Ovary (tissue), 9 donors: ENCODE results near the gene MAPK8IP1. TPM values are rescaled to one million over a fixed set of nuclear protein-coding genes. Genes with fewer than 3 reads are reported as not detected.

ENCODE experiments used
- DNase-seq, 5 donors: peaks; one replicate each; pipeline ENCODE4 v3.0.0-alpha.2; 2019 to 2020
- H3K27ac ChIP-seq, 2 donors: fragments of 200-600 bp; one replicate each; pipeline versions ENCODE4 v1.5.1 to v1.8.0; 2019 to 2022
- H3K27me3 ChIP-seq: fragments of 200-600 bp; one replicate; pipeline ENCODE4 v1.8.0; 2022
- H3K36me3 ChIP-seq: fragments of 200-600 bp; sonication (generic); one replicate; pipeline ENCODE4 v1.5.1; 2019
- H3K4me1 ChIP-seq: one replicate; pipeline ENCODE4 v1.8.1; 2013; ENCODE audit warnings: mild to moderate bottlenecking, moderate library complexity; ENCODE audit not compliant: insufficient read depth
- H3K4me3 ChIP-seq: fragments of 200-600 bp; sonication (generic); one replicate; pipeline ENCODE4 v1.5.1; 2017
- H3K9me3 ChIP-seq, 2 donors: fragments of 200-600 bp in 1 of 2; sonication (generic) in 1 of 2; one replicate each; pipeline versions ENCODE4 v1.5.1 to v1.8.1; 2013 to 2019; ENCODE audit warnings: mild to moderate bottlenecking in 1 of 2, moderate library complexity in 1 of 2
- CTCF ChIP-seq, 3 donors: fragments of 450-650 bp in 2 of 3; fragments of 200-600 bp in 1 of 3; IDR thresholded peaks; one replicate each; pipeline versions ENCODE4 v1.5.1 to v1.8.0; 2016 to 2022; ENCODE audit warnings: antibody characterized with exemption in 3 of 3, mild to moderate bottlenecking in 1 of 3
- EP300 ChIP-seq: sonication (generic); formaldehyde crosslinking; IDR thresholded peaks from one replicate; pipeline ENCODE4 v1.6.1; 2017; ENCODE audit warnings: antibody characterized with exemption
- POLR2A ChIP-seq: fragments of 450-650 bp; IDR thresholded peaks from one replicate; pipeline ENCODE4 v1.6.1; 2017; ENCODE audit warnings: antibody characterized with exemption, mild to moderate bottlenecking, moderate library complexity
- WGBS, 3 donors: extraction: QIAGEN DNeasy Blood & Tissue Kit in 1 of 3; methylation state at CpG; one replicate each; pipeline versions ENCODE4 v1.1.5 to v1.1.7; 2013 to 2017; 5-methylcytosine and 5-hydroxymethylcytosine counted together
- intact Hi-C, 4 donors: fragments of 100-400 bp; cut with DNase I; formaldehyde crosslinking; loops; one replicate each; pipeline versions ENCODE4 v1.11.0 to v1.15.1; 2022 to 2023
- polyA plus RNA-seq, 2 donors: library from polyadenylated mRNA; stranded (reverse); fragments of 200-250 nt in 1 of 2; fragments of 350-450 nt in 1 of 2; fragmentation: Illumina TruSeq in 1 of 2; extraction: RNeasy Lipid Tissue Mini Kit (QIAGEN cat#74804) in 1 of 2; gene quantifications; one replicate each; pipeline ENCODE4 v1.2.3, GENCODE V29; 2013 to 2014
- total RNA-seq, 7 donors: library from RNA; depleted of rRNA in 2 of 7; stranded (reverse); fragments of >200 nt in 2 of 7; fragmentation: NEBNext Ultra II Directional in 3 of 7; extraction: Animal tissue kit (Norgen Biotek cat#: 25700) in 3 of 7; gene quantifications; one replicate each; pipeline versions ENCODE4 v1.1.0 to v1.2.4, GENCODE V29; 2016 to 2023
- donor health status: DM: no; HTN: no; CAD: no; lungs with moderate emphysema.
- donor health status: DM: no; HTN: no; CAD: no.
- donor health status: Bipolar disorder and iron deficiency.
- donor health status: DM: yes; HTN: yes; CAD: no.
- donor health status: DM: no; HTN: no; CAD: no.
- donor health status: DM: yes; HTN: yes; CAD: no.

The MAPK8IP1 gene
- total and polyA plus RNA-seq, 9 donors = 3.7 to 24.1 (median 14.4) TPM

GRCh38 chr11:45939836-45940235, 54.4 kb downstream of the MAPK8IP1 start:
- H3K9me3 ChIP-seq = no peaks in the 10 kb centered on the region
- no peaks in the 10 kb centered on the region for H3K27me3 ChIP-seq
- WGBS, 3 donors = 81 to 90% (median 84%) methylated on average over 2 of the region's 2 CpGs
- H3K36me3 ChIP-seq = no peaks in the 10 kb centered on the region
- DNase-seq = no peak
- H3K4me1 ChIP-seq = no peaks in the 10 kb centered on the region
- H3K4me3 ChIP-seq = no peak overlapping the region
- TF ChIP-seq CTCF (IDR thresholded peaks at IDR 0.05) (no peak), POLR2A (no peak), EP300 (no peak)
- no peak overlapping the region for H3K27ac ChIP-seq
- intact Hi-C loops = no loop called here

- 93 to 97% (median 95%) methylated on average over 4 of the region's 4 CpGs for WGBS, 3 donors
- Histone ChIP-seq H3K27me3 (no peaks in the 10 kb centered on the region), H3K36me3 (no peaks in the 10 kb centered on the region), H3K4me1 (peaks cover 3% of the 10 kb centered on the region), H3K4me3 (no peak overlapping the region), H3K9me3 (no peaks in the 10 kb centered on the region), H3K27ac (no peak overlapping the region)
- no peak for DNase-seq
- no peak for TF ChIP-seq EP300
- TF ChIP-seq POLR2A = no peak
- TF ChIP-seq CTCF (IDR thresholded peaks at IDR 0.05) = no peak
- intact Hi-C loops = no loop called here
Measured at GRCh38 chr11:45941285-45941684, 55.8 kb downstream of the MAPK8IP1 start.

GRCh38 chr11:45942381-45942780, 56.9 kb downstream of the MAPK8IP1 start:
- H3K27me3 ChIP-seq = no peaks in the 10 kb centered on the region
- DNase-seq = no peak
- 95% methylated on average over 4 of the region's 4 CpGs for WGBS, 3 donors
- no peak overlapping the region for H3K27ac ChIP-seq
- no peak for TF ChIP-seq POLR2A
- TF ChIP-seq CTCF (IDR thresholded peaks at IDR 0.05) = no peak
- TF ChIP-seq EP300 = no peak
- intact Hi-C loops = no loop called here
- H3K4me3 ChIP-seq = no peak overlapping the region
- H3K9me3 ChIP-seq = no peaks in the 10 kb centered on the region
- H3K4me1 ChIP-seq = peaks cover 3% of the 10 kb centered on the region
- no peaks in the 10 kb centered on the region for H3K36me3 ChIP-seq

- H3K36me3 ChIP-seq = no peaks in the 10 kb centered on the region
- no peak overlapping the region for H3K4me3 ChIP-seq
- intact Hi-C loops = no loop called here
- no peaks in the 10 kb centered on the region for H3K9me3 ChIP-seq
- no peaks in the 10 kb centered on the region for H3K27me3 ChIP-seq
- DNase-seq = no peak
- no peak for TF ChIP-seq EP300
- no peak for TF ChIP-seq POLR2A
- no peak for TF ChIP-seq CTCF (IDR thresholded peaks at IDR 0.05)
- H3K27ac ChIP-seq = no peak overlapping the region
- H3K4me1 ChIP-seq = peaks cover 7% of the 10 kb centered on the region
- WGBS, 3 donors = 32 to 55% (median 43%) methylated on average over 3 of the region's 3 CpGs
Measured at GRCh38 chr11:45945397-45945999, 60.0 kb downstream of the MAPK8IP1 start.
